Fibroblast of lung (primary cell): Measurements from ENCODE around the gene KEL.

Experiments used
- EZH2 ChIP-seq: IDR thresholded peaks from 2 replicates; pipeline ENCODE4 v1.5.1; 2012; ENCODE audit warnings: low read length, control low read depth, mild to moderate bottlenecking; ENCODE audit errors: missing control alignments
- TF ChIP-seq, protein P1 (sequence below), 2 donors: IDR thresholded peaks in 1 of 2; conservative IDR thresholded peaks in 1 of 2; 1 replicate in 1 of 2; 2 replicates in 1 of 2; pipeline ENCODE4 v1.5.1; 2011 to 2012; ENCODE audit warnings: low read length in 2 of 2, control low read depth in 1 of 2, inconsistent platforms in 1 of 2, low read depth in 1 of 2, mild to moderate bottlenecking in 1 of 2

DNA sequence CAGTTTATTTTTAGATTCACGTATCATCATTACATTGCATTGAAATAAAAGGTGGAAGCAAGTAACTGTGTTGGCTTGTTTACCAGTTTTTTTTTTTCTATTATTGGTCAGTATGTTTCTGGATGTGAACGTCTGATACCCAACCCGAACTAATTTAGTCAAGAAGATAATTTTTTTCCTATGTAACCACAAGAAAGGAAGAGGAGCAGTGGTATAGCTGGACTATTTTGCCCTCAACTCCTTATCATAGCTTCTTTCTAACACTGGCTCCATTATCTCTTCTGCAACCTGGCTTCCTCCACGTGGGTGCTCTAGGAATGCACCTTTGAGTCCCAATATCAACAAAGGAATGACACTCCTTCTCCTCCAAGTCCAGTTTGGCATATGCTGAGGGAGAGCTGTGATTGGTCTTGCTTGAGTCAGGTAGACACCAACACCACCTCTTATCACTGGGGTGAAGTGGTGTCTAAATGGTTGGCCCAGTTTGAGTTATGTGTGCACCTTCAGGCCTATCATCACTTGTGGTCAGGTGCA lies 35.4 kb upstream of the KEL start:
- no peak for TF ChIP-seq EZH2
- TF ChIP-seq, protein P1, sequence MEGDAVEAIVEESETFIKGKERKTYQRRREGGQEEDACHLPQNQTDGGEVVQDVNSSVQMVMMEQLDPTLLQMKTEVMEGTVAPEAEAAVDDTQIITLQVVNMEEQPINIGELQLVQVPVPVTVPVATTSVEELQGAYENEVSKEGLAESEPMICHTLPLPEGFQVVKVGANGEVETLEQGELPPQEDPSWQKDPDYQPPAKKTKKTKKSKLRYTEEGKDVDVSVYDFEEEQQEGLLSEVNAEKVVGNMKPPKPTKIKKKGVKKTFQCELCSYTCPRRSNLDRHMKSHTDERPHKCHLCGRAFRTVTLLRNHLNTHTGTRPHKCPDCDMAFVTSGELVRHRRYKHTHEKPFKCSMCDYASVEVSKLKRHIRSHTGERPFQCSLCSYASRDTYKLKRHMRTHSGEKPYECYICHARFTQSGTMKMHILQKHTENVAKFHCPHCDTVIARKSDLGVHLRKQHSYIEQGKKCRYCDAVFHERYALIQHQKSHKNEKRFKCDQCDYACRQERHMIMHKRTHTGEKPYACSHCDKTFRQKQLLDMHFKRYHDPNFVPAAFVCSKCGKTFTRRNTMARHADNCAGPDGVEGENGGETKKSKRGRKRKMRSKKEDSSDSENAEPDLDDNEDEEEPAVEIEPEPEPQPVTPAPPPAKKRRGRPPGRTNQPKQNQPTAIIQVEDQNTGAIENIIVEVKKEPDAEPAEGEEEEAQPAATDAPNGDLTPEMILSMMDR (conservative IDR thresholded peaks at IDR 0.05 in 1 of 2, IDR thresholded peaks at IDR 0.05 in 1 of 2; ENCODE audit: low read depth in 1 of 2, low read length in 2 of 2), result no peak
